NOMO-1 treated with DMSO at 0.1 percent for 48 hours (cell line): ENCODE measurements around the gene AGPS.

Experiments
- DNase-seq: peaks from one replicate; lab custom pipeline; 2025; ENCODE audit not compliant: unreplicated experiment; lab: John Stamatoyannopoulos, UW

AGPS gene

GRCh38 chr2:177584030-177584692, 191.6 kb downstream of the AGPS start:
- DNase-seq = no peak

- no peak for DNase-seq
These were observed 192.8 kb downstream of the AGPS start for GRCh38 chr2:177585234-177585863.

- no peak for DNase-seq
These were observed 193.6 kb downstream of the AGPS start for GRCh38 chr2:177586154-177586553.

GRCh38 chr2:177587371-177587770, 194.8 kb downstream of the AGPS start:
- DNase-seq = no peak

- no peak for DNase-seq
These were observed 196.1 kb downstream of the AGPS start for GRCh38 chr2:177588671-177589070.

GRCh38 chr2:177589186-177589585, 196.6 kb downstream of the AGPS start:
- no peak for DNase-seq

GRCh38 chr2:177592397-177592796, 199.8 kb downstream of the AGPS start:
- no peak for DNase-seq

GRCh38 chr2:177592945-177593344, 200.4 kb downstream of the AGPS start:
- DNase-seq = no peak

GRCh38 chr2:177593402-177593801, 200.8 kb downstream of the AGPS start:
- no peak for DNase-seq
